DND-41 (cell line): ENCODE measurements around the gene TFEB.

Source experiments
- ATAC-seq: fragments of 200-7000 bp; cut with Tn5 transposase; 3 replicates; pipeline ENCODE4 v1.9.1; 2021; ENCODE audit warnings: low read depth; ENCODE audit not compliant: insufficient read depth
- DNase-seq: peaks from one replicate; pipeline ENCODE4 v3.0.0-alpha.2; 2020
- H2AFZ ChIP-seq: 2 replicates; pipeline ENCODE4 v1.6.0; 2012; ENCODE audit warnings: low read depth, low read length
- H3K27ac ChIP-seq: 2 replicates; pipeline ENCODE4 v1.5.1; 2012; ENCODE audit warnings: low read length, inconsistent platforms
- H3K27me3 ChIP-seq: fragments of 200-600 bp; sonication (generic); 2 replicates; pipeline ENCODE4 v1.6.0; 2012; ENCODE audit warnings: low read length, mild to moderate bottlenecking, inconsistent platforms; ENCODE audit not compliant: insufficient read depth, poor library complexity
- H3K36me3 ChIP-seq: 2 replicates; pipeline ENCODE4 v1.5.1; 2012; ENCODE audit warnings: low read length, inconsistent platforms; ENCODE audit not compliant: insufficient read depth
- H3K4me1 ChIP-seq: 2 replicates; pipeline ENCODE4 v1.5.1; 2012; ENCODE audit warnings: mild to moderate bottlenecking, low read length; ENCODE audit not compliant: insufficient read depth
- H3K4me2 ChIP-seq: 2 replicates; pipeline ENCODE4 v1.6.0; 2012; ENCODE audit warnings: mild to moderate bottlenecking, moderate library complexity, low read length, inconsistent platforms; ENCODE audit not compliant: insufficient read depth
- H3K4me3 ChIP-seq, 2 experiments: fragments of 200-600 bp in 1 of 2; shearing (Covaris generic) in 1 of 2; 2 replicates each; pipeline ENCODE4 v1.5.1; 2012 to 2016; ENCODE audit warnings: inconsistent platforms in 2 of 2, low read length in 2 of 2, mild to moderate bottlenecking in 2 of 2, low read depth in 1 of 2, moderate library complexity in 1 of 2
- H3K79me2 ChIP-seq: 2 replicates; pipeline ENCODE4 v1.6.0; 2012; ENCODE audit warnings: low read length, inconsistent platforms; ENCODE audit not compliant: insufficient read depth
- H3K9ac ChIP-seq: 2 replicates; pipeline ENCODE4 v1.6.0; 2012; ENCODE audit warnings: low read depth, mild to moderate bottlenecking, inconsistent platforms, low read length, moderate library complexity
- H3K9me3 ChIP-seq: 2 replicates; pipeline ENCODE4 v1.5.1; 2012; ENCODE audit warnings: low read length, moderate library complexity, mild to moderate bottlenecking, inconsistent platforms; ENCODE audit not compliant: insufficient read depth, severe bottlenecking
- H4K20me1 ChIP-seq: 2 replicates; pipeline ENCODE4 v1.6.0; 2012; ENCODE audit warnings: low read length; ENCODE audit not compliant: insufficient read depth
- EZH2 ChIP-seq: IDR thresholded peaks from 3 replicates; pipeline ENCODE4 v1.6.1; 2012; ENCODE audit warnings: borderline replicate concordance, low read depth, mild to moderate bottlenecking, moderate library complexity, low read length, inconsistent platforms; ENCODE audit not compliant: severe bottlenecking
- TF ChIP-seq, protein P1 (sequence below): IDR thresholded peaks from 2 replicates; pipeline ENCODE4 v1.5.1; 2012; ENCODE audit warnings: borderline replicate concordance, low read length, moderate library complexity, mild to moderate bottlenecking; ENCODE audit not compliant: poor library complexity, severe bottlenecking; ENCODE audit errors: extremely low read depth

Gene TFEB

DNA sequence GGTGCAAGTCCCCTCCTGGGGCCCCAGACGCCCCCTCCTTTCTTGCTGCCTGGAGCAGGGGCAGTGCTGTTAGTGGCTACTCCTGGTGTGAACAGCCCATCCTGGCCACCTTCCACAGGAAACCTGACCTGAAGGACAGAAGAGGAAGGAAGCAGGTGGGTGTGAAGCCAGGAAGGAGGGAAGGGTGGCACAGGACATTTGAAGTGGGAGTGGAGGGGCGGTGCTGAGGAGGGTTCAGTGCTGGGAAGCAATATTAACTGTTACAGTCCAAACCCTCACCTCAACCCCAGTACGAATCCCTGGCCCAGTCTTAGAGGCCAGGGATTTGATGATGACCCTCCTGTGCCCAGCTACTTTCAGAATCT is 45.9 kb upstream of the TFEB start:
- H3K4me3 ChIP-seq, result peak overlapping the region in 1 of 2 experiments; percentile 81; a peak in 1 of 4 replicates
- H3K4me1 ChIP-seq, result peaks cover 38% of the 10 kb centered on the region
- peaks cover 4% of the 10 kb centered on the region for H3K27me3 ChIP-seq
- DNase-seq (no peak), ATAC-seq (no peak)
- H3K27ac ChIP-seq, result no peak overlapping the region
- H3K9ac ChIP-seq, result 0 out of 2 replicates have a peak overlapping the region, but pooled peaks have one; percentile 69
- TF ChIP-seq, protein P1, sequence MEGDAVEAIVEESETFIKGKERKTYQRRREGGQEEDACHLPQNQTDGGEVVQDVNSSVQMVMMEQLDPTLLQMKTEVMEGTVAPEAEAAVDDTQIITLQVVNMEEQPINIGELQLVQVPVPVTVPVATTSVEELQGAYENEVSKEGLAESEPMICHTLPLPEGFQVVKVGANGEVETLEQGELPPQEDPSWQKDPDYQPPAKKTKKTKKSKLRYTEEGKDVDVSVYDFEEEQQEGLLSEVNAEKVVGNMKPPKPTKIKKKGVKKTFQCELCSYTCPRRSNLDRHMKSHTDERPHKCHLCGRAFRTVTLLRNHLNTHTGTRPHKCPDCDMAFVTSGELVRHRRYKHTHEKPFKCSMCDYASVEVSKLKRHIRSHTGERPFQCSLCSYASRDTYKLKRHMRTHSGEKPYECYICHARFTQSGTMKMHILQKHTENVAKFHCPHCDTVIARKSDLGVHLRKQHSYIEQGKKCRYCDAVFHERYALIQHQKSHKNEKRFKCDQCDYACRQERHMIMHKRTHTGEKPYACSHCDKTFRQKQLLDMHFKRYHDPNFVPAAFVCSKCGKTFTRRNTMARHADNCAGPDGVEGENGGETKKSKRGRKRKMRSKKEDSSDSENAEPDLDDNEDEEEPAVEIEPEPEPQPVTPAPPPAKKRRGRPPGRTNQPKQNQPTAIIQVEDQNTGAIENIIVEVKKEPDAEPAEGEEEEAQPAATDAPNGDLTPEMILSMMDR, result no peak
- no peak for TF ChIP-seq EZH2
- H4K20me1 ChIP-seq, result no peaks in the 10 kb centered on the region
- H2AFZ ChIP-seq, result no peak overlapping the region
- H3K36me3 ChIP-seq, result peaks cover 4% of the 10 kb centered on the region
- no peaks in the 10 kb centered on the region for H3K9me3 ChIP-seq
- peak overlapping the region; percentile 82 for H3K4me2 ChIP-seq
- H3K79me2 ChIP-seq, result peaks cover 14% of the 10 kb centered on the region

GRCh38 chr6:41780551-41781365 is 45.4 kb upstream of the TFEB start, which contains the start of gene PRICKLE4:
Gene PRICKLE4 (plus strand): TSS chr6:41780782. CDS start chr6:41783474, 2,692 bp downstream.
- Histone ChIP-seq H3K9ac (peak within 1 kb of the TSS; percentile 69), H3K4me2 (peak within 1 kb of the TSS; percentile 82), H3K4me1 (peaks cover 33% of the 10 kb centered on the region), H3K27me3 (peaks cover 4% of the 10 kb centered on the region), H2AFZ (peak within 1 kb of the TSS; percentile 72), H3K4me3 (peak within 1 kb of the TSS; percentile 35 to 81; a peak in 3 of 4 replicates), H3K27ac (peak within 1 kb of the TSS; percentile 38), H4K20me1 (no peaks in the 10 kb centered on the region), H3K36me3 (peaks cover 5% of the 10 kb centered on the region), H3K9me3 (no peaks in the 10 kb centered on the region), H3K79me2 (peaks cover 9% of the 10 kb centered on the region)
- no peak for DNase-seq
- ATAC-seq, result peak; percentile 12; the same call in 2 of the 3 replicates
- no peak for TF ChIP-seq EZH2
- TF ChIP-seq, protein P1, result no peak

DNA sequence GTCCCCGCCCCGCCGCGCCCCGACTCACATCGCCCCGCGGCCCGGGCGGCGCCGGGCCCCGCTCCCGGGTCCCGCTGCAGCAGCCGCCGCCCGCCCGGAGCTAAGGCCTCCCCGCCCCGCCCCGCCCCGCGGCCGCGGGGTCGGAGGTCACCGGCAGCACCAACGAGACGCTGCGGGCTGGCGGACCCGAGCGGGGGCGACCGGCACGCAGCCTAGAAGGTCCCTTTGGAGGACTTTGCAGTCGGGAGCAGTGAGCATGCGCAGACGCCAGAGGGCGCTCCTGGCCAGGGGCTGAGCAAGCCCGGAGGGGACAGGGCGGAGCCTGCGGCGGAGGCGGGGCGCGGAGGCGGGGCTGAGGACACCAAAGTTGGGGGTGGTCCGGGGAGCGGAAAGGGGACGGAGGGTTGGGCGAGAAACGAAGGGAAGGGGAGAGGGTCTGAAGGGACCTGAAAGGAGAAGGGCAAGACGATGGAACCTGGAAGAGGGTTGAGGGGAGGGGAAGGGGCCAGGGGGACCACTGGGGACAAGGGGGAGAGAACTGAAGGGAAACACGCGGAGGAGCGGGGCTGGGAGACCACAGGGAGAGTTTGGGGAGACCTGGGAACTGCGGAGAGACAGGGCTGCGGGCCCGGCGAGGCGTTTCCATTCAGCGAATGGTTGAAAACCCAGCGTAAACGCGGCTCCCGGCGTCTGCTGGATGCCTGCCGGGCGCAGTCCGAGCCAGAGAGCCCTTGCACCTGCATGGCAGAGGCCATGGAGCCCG is 44.6 kb upstream of the TFEB start, which contains the start of gene FRS3:
FRS3 (minus strand) TSS at position 113 of the 763 bp plus-strand sequence. CDS start 2,913 bp downstream, outside the sequence.
- Histone ChIP-seq H3K27ac (peak within 1 kb of the TSS; percentile 68), H3K27me3 (peaks cover 4% of the 10 kb centered on the region), H3K9ac (peak within 1 kb of the TSS; percentile 69), H3K36me3 (peaks cover 13% of the 10 kb centered on the region), H3K4me3 (peak within 1 kb of the TSS; percentile 59 to 81), H3K4me1 (peaks cover 27% of the 10 kb centered on the region), H3K4me2 (peak within 1 kb of the TSS; percentile 92), H3K9me3 (no peaks in the 10 kb centered on the region), H3K79me2 (peaks cover 9% of the 10 kb centered on the region), H4K20me1 (no peaks in the 10 kb centered on the region), H2AFZ (peak within 1 kb of the TSS; percentile 72)
- TF ChIP-seq, protein P1, result peak; percentile 98
- no peak for TF ChIP-seq EZH2
- DNase-seq (peak; percentile 98), ATAC-seq (peak; percentile 94)
